Neural crest cell (in vitro differentiated cells): ENCODE measurements around the gene CALR. TPM values are rescaled to one million over a fixed set of nuclear protein-coding genes. Genes with fewer than 3 reads are reported as not detected.
"Not testable (repeated sequence)": the region's sequence is repeated elsewhere in the genome, so short reads cannot be mapped to it uniquely, and the experiment has no call there.

Source experiments
- DNase-seq: peaks from one replicate; pipeline ENCODE4 v3.0.0; 2021; ENCODE audit warnings: low read depth, mixed read lengths, low spot score
- H3K27ac Mint-ChIP-seq: one replicate; pipeline ENCODE4 v1.8.0; 2021; ENCODE audit warnings: mild to moderate bottlenecking, mixed read lengths; ENCODE audit not compliant: unreplicated experiment
- H3K27me3 Mint-ChIP-seq: 2 replicates; pipeline ENCODE4 v1.8.0; 2021; ENCODE audit warnings: low read depth, mild to moderate bottlenecking, mixed read lengths
- H3K36me3 Mint-ChIP-seq: 2 replicates; pipeline ENCODE4 v1.8.0; 2021; ENCODE audit warnings: low read depth, mild to moderate bottlenecking, mixed read lengths
- H3K4me1 Mint-ChIP-seq: 2 replicates; pipeline ENCODE4 v1.8.0; 2021; ENCODE audit warnings: mixed read lengths
- H3K4me3 Mint-ChIP-seq: one replicate; pipeline ENCODE4 v1.8.0; 2021; ENCODE audit warnings: mild to moderate bottlenecking, mixed read lengths
- H3K9me3 Mint-ChIP-seq: 2 replicates; pipeline ENCODE4 v1.8.0; 2021; ENCODE audit warnings: mixed read lengths
- total RNA-seq: library from RNA; stranded (reverse); gene quantifications from 2 replicates; pipeline ENCODE4 v1.2.1, GENCODE V29; 2021
- TF ChIP-seq, protein P1 (sequence below): fragments of 200-600 bp; sonication (generic); conservative IDR thresholded peaks from 2 replicates; pipeline ENCODE4 v1.5.0; 2021; ENCODE audit warnings: antibody characterized with exemption, mild to moderate bottlenecking

Gene CALR
- total RNA-seq, 1 donor from 2014 or later, result 679 TPM

- peaks cover 8% of the 10 kb centered on the region for H3K27me3 Mint-ChIP-seq
- H3K4me1 Mint-ChIP-seq, result peaks cover 23% of the 10 kb centered on the region
- peaks cover 15% of the 10 kb centered on the region for H3K36me3 Mint-ChIP-seq
- H3K9me3 Mint-ChIP-seq, result no peaks in the 10 kb centered on the region
- peak overlapping the region; percentile 85 for H3K4me3 Mint-ChIP-seq
- H3K27ac Mint-ChIP-seq, result no peak overlapping the region
- TF ChIP-seq, protein P1, sequence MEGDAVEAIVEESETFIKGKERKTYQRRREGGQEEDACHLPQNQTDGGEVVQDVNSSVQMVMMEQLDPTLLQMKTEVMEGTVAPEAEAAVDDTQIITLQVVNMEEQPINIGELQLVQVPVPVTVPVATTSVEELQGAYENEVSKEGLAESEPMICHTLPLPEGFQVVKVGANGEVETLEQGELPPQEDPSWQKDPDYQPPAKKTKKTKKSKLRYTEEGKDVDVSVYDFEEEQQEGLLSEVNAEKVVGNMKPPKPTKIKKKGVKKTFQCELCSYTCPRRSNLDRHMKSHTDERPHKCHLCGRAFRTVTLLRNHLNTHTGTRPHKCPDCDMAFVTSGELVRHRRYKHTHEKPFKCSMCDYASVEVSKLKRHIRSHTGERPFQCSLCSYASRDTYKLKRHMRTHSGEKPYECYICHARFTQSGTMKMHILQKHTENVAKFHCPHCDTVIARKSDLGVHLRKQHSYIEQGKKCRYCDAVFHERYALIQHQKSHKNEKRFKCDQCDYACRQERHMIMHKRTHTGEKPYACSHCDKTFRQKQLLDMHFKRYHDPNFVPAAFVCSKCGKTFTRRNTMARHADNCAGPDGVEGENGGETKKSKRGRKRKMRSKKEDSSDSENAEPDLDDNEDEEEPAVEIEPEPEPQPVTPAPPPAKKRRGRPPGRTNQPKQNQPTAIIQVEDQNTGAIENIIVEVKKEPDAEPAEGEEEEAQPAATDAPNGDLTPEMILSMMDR, result no peak
- DNase-seq, result no peak
Observed at GRCh38 chr19:12948612-12949362, 10.4 kb downstream of the CALR start.

GRCh38 chr19:12949363-12950283, 11.2 kb downstream of the CALR start:
- no peaks in the 10 kb centered on the region for H3K9me3 Mint-ChIP-seq
- DNase-seq, result no peak
- peaks cover 16% of the 10 kb centered on the region for H3K36me3 Mint-ChIP-seq
- H3K27me3 Mint-ChIP-seq, result peaks cover 7% of the 10 kb centered on the region
- peak overlapping the region; percentile 85 for H3K4me3 Mint-ChIP-seq
- peak overlapping the region; percentile 35 for H3K27ac Mint-ChIP-seq
- TF ChIP-seq, protein P1, result no peak
- H3K4me1 Mint-ChIP-seq, result peaks cover 26% of the 10 kb centered on the region

DNA sequence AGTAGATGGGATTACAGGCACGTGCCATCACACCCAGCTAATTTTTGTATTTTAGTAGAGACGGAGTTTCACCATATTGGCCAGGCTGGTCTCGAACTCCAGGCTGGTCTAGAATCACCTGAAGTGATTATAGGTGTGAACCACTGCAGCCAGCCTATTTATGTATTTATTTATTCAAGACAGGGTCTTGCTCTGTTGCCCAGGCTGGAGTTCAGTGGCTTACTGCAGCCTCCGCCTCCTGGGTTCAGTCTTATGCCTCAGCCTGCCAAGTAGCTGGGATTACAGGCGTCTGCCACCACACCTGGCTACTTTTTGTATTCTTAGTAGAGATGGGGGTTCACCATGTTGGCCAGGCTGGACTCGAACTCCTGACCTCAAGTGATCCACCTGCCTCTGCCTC, 13.6 kb downstream of the CALR start:
- H3K36me3 Mint-ChIP-seq, result peaks cover 15% of the 10 kb centered on the region
- H3K4me3 Mint-ChIP-seq, result peak overlapping the region; percentile 61
- H3K9me3 Mint-ChIP-seq, DNase-seq, H3K27me3 Mint-ChIP-seq, H3K27ac Mint-ChIP-seq: not testable (repeated sequence)
- H3K4me1 Mint-ChIP-seq, result peaks cover 30% of the 10 kb centered on the region

GRCh38 chr19:12952488-12953137, 14.2 kb downstream of the CALR start:
- H3K9me3 Mint-ChIP-seq, result no peaks in the 10 kb centered on the region

DNA sequence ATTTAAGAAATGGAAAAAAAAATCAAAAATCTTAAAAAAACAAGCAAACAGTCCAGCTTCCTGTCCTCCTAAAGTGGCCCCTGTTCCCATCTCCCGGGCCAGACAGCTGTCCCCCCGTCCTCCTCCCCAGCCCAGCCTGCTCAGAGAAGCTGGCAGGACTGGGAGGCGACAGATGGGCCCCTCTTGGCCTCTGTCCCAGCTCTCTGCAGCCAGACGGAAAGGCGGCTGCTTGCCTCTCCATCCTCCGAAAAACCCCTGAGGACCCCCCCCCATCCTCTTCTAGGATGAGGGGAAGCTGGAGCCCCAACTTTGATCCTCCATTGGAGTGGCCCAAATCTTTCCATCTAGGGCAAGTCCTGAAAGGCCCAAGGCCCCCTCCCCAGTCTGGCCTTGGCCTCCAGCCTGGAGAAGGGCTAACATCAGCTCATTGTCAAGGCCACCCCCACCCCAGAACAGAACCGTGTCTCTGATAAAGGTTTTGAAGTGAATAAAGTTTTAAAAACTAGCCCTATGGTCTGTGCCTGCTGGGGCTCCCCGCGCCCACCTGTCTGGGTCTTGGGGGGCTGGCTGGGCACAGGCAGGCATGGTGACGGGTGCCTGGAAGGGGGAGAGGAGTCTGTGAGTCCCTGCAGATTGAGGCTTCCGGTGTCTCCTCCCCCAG, 14.9 kb downstream of the CALR start:
- Mint-ChIP-seq H3K36me3 (peaks cover 11% of the 10 kb centered on the region), H3K4me3 (peak overlapping the region; percentile 90), H3K27me3 (no peaks in the 10 kb centered on the region), H3K4me1 (peaks cover 23% of the 10 kb centered on the region), H3K9me3 (no peaks in the 10 kb centered on the region), H3K27ac (no peak overlapping the region)
- TF ChIP-seq, protein P1, result no peak
- no peak for DNase-seq

More at GRCh38 chr19:12952488-12953137, 14.2 kb downstream of the CALR start:
- Mint-ChIP-seq H3K4me3 (peak overlapping the region; percentile 61), H3K27ac (no peak overlapping the region), H3K4me1 (peaks cover 26% of the 10 kb centered on the region), H3K27me3 (no peaks in the 10 kb centered on the region), H3K36me3 (peaks cover 14% of the 10 kb centered on the region)
- TF ChIP-seq, protein P1, result no peak
- no peak for DNase-seq
